Ishikawa (cell line): ENCODE results near the gene OPN1SW.

Source experiments
- CEBPB ChIP-seq: IDR thresholded peaks from 2 replicates; pipeline ENCODE4 v1.6.1; 2012
- CREB1 ChIP-seq: IDR thresholded peaks from 2 replicates; pipeline ENCODE4 v1.6.1; 2012; ENCODE audit warnings: low read depth
- EP300 ChIP-seq: IDR thresholded peaks from 2 replicates; pipeline ENCODE4 v1.6.1; 2012; ENCODE audit warnings: borderline replicate concordance
- NFIC ChIP-seq: IDR thresholded peaks from 2 replicates; pipeline ENCODE4 v1.6.1; 2012
- RAD21 ChIP-seq: IDR thresholded peaks from 2 replicates; pipeline ENCODE4 v1.6.1; 2012; ENCODE audit warnings: low read depth
- TAF1 ChIP-seq: IDR thresholded peaks from 2 replicates; pipeline ENCODE4 v1.6.1; 2012; ENCODE audit warnings: low read depth, mild to moderate bottlenecking
- TCF12 ChIP-seq: IDR thresholded peaks from 2 replicates; pipeline ENCODE4 v1.6.1; 2012; ENCODE audit warnings: low read depth
- TF ChIP-seq, protein P1 (sequence below): IDR thresholded peaks from 2 replicates; pipeline ENCODE4 v1.6.1; 2012
- TF ChIP-seq, protein P2 (sequence below): IDR thresholded peaks from 2 replicates; pipeline ENCODE4 v1.6.1; 2012

DNA sequence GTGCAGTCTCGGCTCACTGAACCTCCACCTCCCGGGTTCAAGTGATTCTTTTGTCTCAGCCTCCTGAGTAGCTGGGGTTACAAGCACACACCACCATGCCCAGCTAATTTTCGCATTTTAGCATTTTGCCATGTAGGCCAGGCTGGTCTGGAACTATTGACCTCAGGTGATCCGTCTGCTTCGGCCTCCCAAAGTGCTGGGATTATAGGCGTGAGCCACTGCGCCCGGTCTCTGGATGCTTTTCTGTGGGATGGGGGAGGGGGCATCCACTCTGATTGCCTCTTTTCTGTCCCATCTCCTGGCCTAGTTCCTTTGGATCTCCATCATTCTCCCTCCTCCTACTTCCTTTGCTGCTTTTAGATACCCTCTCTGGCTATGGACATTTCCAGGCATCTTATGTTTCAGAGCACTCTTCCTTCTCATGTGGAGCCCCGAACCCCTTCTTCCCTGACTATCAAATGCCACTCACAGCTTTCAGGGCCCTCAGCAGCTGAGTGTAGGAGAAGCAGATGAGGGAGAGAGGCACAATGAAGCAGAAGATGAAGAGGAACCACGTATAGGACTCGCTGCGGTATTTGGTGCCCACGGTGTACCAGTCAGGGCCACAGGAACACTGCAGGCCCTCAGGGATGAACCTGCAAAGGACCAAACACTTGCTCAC is 1.4 kb downstream of the OPN1SW start:
- TF ChIP-seq, protein P1, sequence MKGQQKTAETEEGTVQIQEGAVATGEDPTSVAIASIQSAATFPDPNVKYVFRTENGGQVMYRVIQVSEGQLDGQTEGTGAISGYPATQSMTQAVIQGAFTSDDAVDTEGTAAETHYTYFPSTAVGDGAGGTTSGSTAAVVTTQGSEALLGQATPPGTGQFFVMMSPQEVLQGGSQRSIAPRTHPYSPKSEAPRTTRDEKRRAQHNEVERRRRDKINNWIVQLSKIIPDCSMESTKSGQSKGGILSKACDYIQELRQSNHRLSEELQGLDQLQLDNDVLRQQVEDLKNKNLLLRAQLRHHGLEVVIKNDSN: no peak
- TF ChIP-seq, protein P2, sequence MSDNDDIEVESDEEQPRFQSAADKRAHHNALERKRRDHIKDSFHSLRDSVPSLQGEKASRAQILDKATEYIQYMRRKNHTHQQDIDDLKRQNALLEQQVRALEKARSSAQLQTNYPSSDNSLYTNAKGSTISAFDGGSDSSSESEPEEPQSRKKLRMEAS: no peak
- TF ChIP-seq CEBPB (no peak), EP300 (no peak), NFIC (no peak), TAF1 (no peak), TCF12 (no peak), RAD21 (no peak), CREB1 (no peak)
